Measurements from ENCODE around the gene POLDIP3.
"Not testable (repeated sequence)": the region's sequence is repeated elsewhere in the genome, so short reads cannot be mapped to it uniquely, and the experiment has no call there.

Gene POLDIP3

GRCh38 chr22:42560381-42560780 lies 54.3 kb downstream of the POLDIP3 start:
- no peak for DNase-seq (ENCODE audit: low read depth, low spot score)

- DNase-seq (ENCODE audit: low read depth, low spot score), result peak; percentile 20
These were observed 61.0 kb downstream of the POLDIP3 start, which contains the start of gene SERHL2 for GRCh38 chr22:42553475-42554361. TSS of gene SERHL2 (plus strand) at chr22:42553956. CDS start at chr22:42554021, 65 bp downstream.

GRCh38 chr22:42552294-42552647 lies 62.4 kb downstream of the POLDIP3 start:
- not testable (repeated sequence) for DNase-seq (ENCODE audit: low read depth, low spot score)

- DNase-seq (ENCODE audit: low read depth, low spot score), result no peak
These were observed 65.2 kb downstream of the POLDIP3 start for GRCh38 chr22:42549331-42550060.

- DNase-seq (ENCODE audit: low read depth, low spot score), result no peak
These were observed 65.9 kb downstream of the POLDIP3 start for GRCh38 chr22:42548597-42549330.

GRCh38 chr22:42548126-42548525 lies 66.6 kb downstream of the POLDIP3 start:
- DNase-seq (ENCODE audit: low read depth, low spot score), result not testable (repeated sequence)

GRCh38 chr22:42547562-42547961 lies 67.1 kb downstream of the POLDIP3 start:
- DNase-seq (ENCODE audit: low read depth, low spot score), result no peak

GRCh38 chr22:42544686-42545085 lies 70.0 kb downstream of the POLDIP3 start:
- no peak for DNase-seq (ENCODE audit: low read depth, low spot score)

- DNase-seq (ENCODE audit: low read depth, low spot score), result not testable (repeated sequence)
These were observed 75.4 kb downstream of the POLDIP3 start for GRCh38 chr22:42539236-42539771.

GRCh38 chr22:42537199-42537831 lies 77.4 kb downstream of the POLDIP3 start:
- DNase-seq (ENCODE audit: low read depth, low spot score), result not testable (repeated sequence)

- DNase-seq (ENCODE audit: low read depth, low spot score), result not testable (repeated sequence)
These were observed 78.0 kb downstream of the POLDIP3 start for GRCh38 chr22:42536634-42537033.

GRCh38 chr22:42536166-42536565 lies 78.5 kb downstream of the POLDIP3 start:
- no peak for DNase-seq (ENCODE audit: low read depth, low spot score)

- not testable (repeated sequence) for DNase-seq (ENCODE audit: low read depth, low spot score)
These were observed 79.5 kb downstream of the POLDIP3 start for GRCh38 chr22:42535082-42535731.

All from smooth muscle cell of the brain vasculature (primary cell).